Activated T-helper 9 cell treated with anti-CD3 and anti-CD28 coated beads, Interleukin-2, amount 50 U/mL, for 16 hours (primary cell): ENCODE data around the gene OOEP.

Experiments
- DNase-seq: peaks from one replicate; pipeline ENCODE4 v3.0.0-alpha.2; 2020; ENCODE audit warnings: low read depth

Gene OOEP

GRCh38 chr6:73364549-73364948 lies 5.1 kb downstream of the OOEP start:
- DNase-seq: no peak

GRCh38 chr6:73364121-73364520 lies 5.6 kb downstream of the OOEP start:
- DNase-seq: no peak

- DNase-seq: no peak
Observed at GRCh38 chr6:73363537-73363875, 6.2 kb downstream of the OOEP start.

GRCh38 chr6:73362869-73363536 lies 6.7 kb downstream of the OOEP start:
- no peak for DNase-seq

GRCh38 chr6:73362358-73362757 lies 7.3 kb downstream of the OOEP start, which contains the start of gene KHDC3L:
Gene KHDC3L, plus strand, starts transcription at chr6:73362658. Its CDS starts 72 bp downstream, at chr6:73362730.
- DNase-seq: no peak

- no peak for DNase-seq
Observed at GRCh38 chr6:73353636-73354593, 15.8 kb downstream of the OOEP start, which contains the start of gene DPPA5. Gene DPPA5, minus strand, starts transcription at chr6:73354276. Its CDS starts 51 bp downstream, at chr6:73354225.

- DNase-seq: no peak
Observed at GRCh38 chr6:73349311-73349710, 20.4 kb downstream of the OOEP start.

- DNase-seq: no peak
Observed at GRCh38 chr6:73348550-73349204, 21.0 kb downstream of the OOEP start.

- no peak for DNase-seq
Observed at GRCh38 chr6:73343164-73343563, 26.5 kb downstream of the OOEP start.

- no peak for DNase-seq
Observed at GRCh38 chr6:73342174-73342573, 27.5 kb downstream of the OOEP start.

GRCh38 chr6:73341335-73341734 lies 28.4 kb downstream of the OOEP start:
- DNase-seq: no peak

GRCh38 chr6:73340048-73340447 lies 29.6 kb downstream of the OOEP start:
- DNase-seq: no peak

- no peak for DNase-seq
Observed at GRCh38 chr6:73339340-73339739, 30.4 kb downstream of the OOEP start.

- no peak for DNase-seq
Observed at GRCh38 chr6:73329201-73329600, 40.5 kb downstream of the OOEP start.

GRCh38 chr6:73328790-73329189 lies 40.9 kb downstream of the OOEP start:
- no peak for DNase-seq

GRCh38 chr6:73325656-73326055 lies 44.0 kb downstream of the OOEP start:
- no peak for DNase-seq

- no peak for DNase-seq
Observed at GRCh38 chr6:73323323-73323722, 46.4 kb downstream of the OOEP start.
